Neural crest cell (in vitro differentiated cells): ENCODE results near the gene ATXN7. TPM values are rescaled to one million over a fixed set of nuclear protein-coding genes. Genes with fewer than 3 reads are reported as not detected.

Experiments used
- DNase-seq: peaks from one replicate; pipeline ENCODE4 v3.0.0; 2021; ENCODE audit warnings: low read depth, mixed read lengths, low spot score
- H3K27ac Mint-ChIP-seq: one replicate; pipeline ENCODE4 v1.8.0; 2021; ENCODE audit warnings: mild to moderate bottlenecking, mixed read lengths; ENCODE audit not compliant: unreplicated experiment
- H3K27me3 Mint-ChIP-seq: 2 replicates; pipeline ENCODE4 v1.8.0; 2021; ENCODE audit warnings: low read depth, mild to moderate bottlenecking, mixed read lengths
- H3K36me3 Mint-ChIP-seq: 2 replicates; pipeline ENCODE4 v1.8.0; 2021; ENCODE audit warnings: low read depth, mild to moderate bottlenecking, mixed read lengths
- H3K4me1 Mint-ChIP-seq: 2 replicates; pipeline ENCODE4 v1.8.0; 2021; ENCODE audit warnings: mixed read lengths
- H3K4me3 Mint-ChIP-seq: one replicate; pipeline ENCODE4 v1.8.0; 2021; ENCODE audit warnings: mild to moderate bottlenecking, mixed read lengths
- H3K9me3 Mint-ChIP-seq: 2 replicates; pipeline ENCODE4 v1.8.0; 2021; ENCODE audit warnings: mixed read lengths
- total RNA-seq: library from RNA; stranded (reverse); gene quantifications from 2 replicates; pipeline ENCODE4 v1.2.1, GENCODE V29; 2021
- TF ChIP-seq, protein P1 (sequence below): fragments of 200-600 bp; sonication (generic); conservative IDR thresholded peaks from 2 replicates; pipeline ENCODE4 v1.5.0; 2021; ENCODE audit warnings: antibody characterized with exemption, mild to moderate bottlenecking

ATXN7 gene
- total RNA-seq, 1 donor from 2014 or later: 21.7 TPM

GRCh38 chr3:63966871-63967270, 103.2 kb downstream of the ATXN7 start:
- no peak overlapping the region for H3K4me3 Mint-ChIP-seq
- TF ChIP-seq, protein P1, sequence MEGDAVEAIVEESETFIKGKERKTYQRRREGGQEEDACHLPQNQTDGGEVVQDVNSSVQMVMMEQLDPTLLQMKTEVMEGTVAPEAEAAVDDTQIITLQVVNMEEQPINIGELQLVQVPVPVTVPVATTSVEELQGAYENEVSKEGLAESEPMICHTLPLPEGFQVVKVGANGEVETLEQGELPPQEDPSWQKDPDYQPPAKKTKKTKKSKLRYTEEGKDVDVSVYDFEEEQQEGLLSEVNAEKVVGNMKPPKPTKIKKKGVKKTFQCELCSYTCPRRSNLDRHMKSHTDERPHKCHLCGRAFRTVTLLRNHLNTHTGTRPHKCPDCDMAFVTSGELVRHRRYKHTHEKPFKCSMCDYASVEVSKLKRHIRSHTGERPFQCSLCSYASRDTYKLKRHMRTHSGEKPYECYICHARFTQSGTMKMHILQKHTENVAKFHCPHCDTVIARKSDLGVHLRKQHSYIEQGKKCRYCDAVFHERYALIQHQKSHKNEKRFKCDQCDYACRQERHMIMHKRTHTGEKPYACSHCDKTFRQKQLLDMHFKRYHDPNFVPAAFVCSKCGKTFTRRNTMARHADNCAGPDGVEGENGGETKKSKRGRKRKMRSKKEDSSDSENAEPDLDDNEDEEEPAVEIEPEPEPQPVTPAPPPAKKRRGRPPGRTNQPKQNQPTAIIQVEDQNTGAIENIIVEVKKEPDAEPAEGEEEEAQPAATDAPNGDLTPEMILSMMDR: no peak
- no peaks in the 10 kb centered on the region for H3K36me3 Mint-ChIP-seq
- no peak overlapping the region for H3K27ac Mint-ChIP-seq
- no peaks in the 10 kb centered on the region for H3K27me3 Mint-ChIP-seq
- H3K4me1 Mint-ChIP-seq: peaks cover 57% of the 10 kb centered on the region
- H3K9me3 Mint-ChIP-seq: no peaks in the 10 kb centered on the region
- DNase-seq: no peak

GRCh38 chr3:63967675-63968611, 104.3 kb downstream of the ATXN7 start:
- no peak overlapping the region for H3K27ac Mint-ChIP-seq
- peaks cover 67% of the 10 kb centered on the region for H3K4me1 Mint-ChIP-seq
- H3K9me3 Mint-ChIP-seq: no peaks in the 10 kb centered on the region
- peak overlapping the region; percentile 1 for H3K4me3 Mint-ChIP-seq
- H3K36me3 Mint-ChIP-seq: no peaks in the 10 kb centered on the region
- no peak for DNase-seq
- TF ChIP-seq, protein P1: no peak
- H3K27me3 Mint-ChIP-seq: no peaks in the 10 kb centered on the region

- Mint-ChIP-seq H3K4me1 (peaks cover 65% of the 10 kb centered on the region), H3K36me3 (no peaks in the 10 kb centered on the region), H3K27me3 (no peaks in the 10 kb centered on the region), H3K4me3 (peak overlapping the region; percentile 1), H3K27ac (no peak overlapping the region), H3K9me3 (no peaks in the 10 kb centered on the region)
- TF ChIP-seq, protein P1: no peak
- DNase-seq: no peak
Measured at GRCh38 chr3:63968612-63969350, 105.1 kb downstream of the ATXN7 start.

- Mint-ChIP-seq H3K4me1 (peaks cover 62% of the 10 kb centered on the region), H3K36me3 (no peaks in the 10 kb centered on the region), H3K4me3 (peak overlapping the region; percentile 10), H3K27me3 (no peaks in the 10 kb centered on the region), H3K27ac (peak overlapping the region; percentile 43), H3K9me3 (no peaks in the 10 kb centered on the region)
- DNase-seq: no peak
- TF ChIP-seq, protein P1: no peak
Measured at GRCh38 chr3:63969876-63970275, 106.2 kb downstream of the ATXN7 start.

GRCh38 chr3:63970631-63971475, 107.2 kb downstream of the ATXN7 start:
- Mint-ChIP-seq H3K27me3 (no peaks in the 10 kb centered on the region), H3K4me3 (peak overlapping the region; percentile 59), H3K36me3 (no peaks in the 10 kb centered on the region), H3K9me3 (no peaks in the 10 kb centered on the region), H3K27ac (peak overlapping the region; percentile 91), H3K4me1 (peaks cover 63% of the 10 kb centered on the region)
- peak; percentile 26 for DNase-seq
- TF ChIP-seq, protein P1: no peak
